B cell (primary cell): ENCODE data around the gene CSNK1A1. TPM values are rescaled to one million over a fixed set of nuclear protein-coding genes. Genes with fewer than 3 reads are reported as not detected.

Experiments used
- ATAC-seq: fragments of 200-7000 bp; cut with Tn5 transposase; one replicate; pipeline ENCODE4 v1.10.0; 2021; ENCODE audit warnings: low read depth, mild to moderate bottlenecking, moderate number of reproducible peaks, moderate library complexity
- CTCF ChIA-PET: fragments of 350-600 bp; sonication (Branson Sonifier 250); formaldehyde crosslinking; loops from one replicate; lab custom pipeline; 2021; ENCODE audit warnings: antibody characterized with exemption, inconsistent platforms; lab: Charles Lee
- POLR2A ChIA-PET: fragments of 350-600 bp; sonication (Branson Sonifier 250); formaldehyde crosslinking; loops from one replicate; lab custom pipeline; 2021; ENCODE audit warnings: antibody characterized with exemption; lab: Charles Lee
- DNase-seq: peaks from one replicate; pipeline ENCODE4 v3.0.0; 2013
- H2AFZ ChIP-seq: 2 replicates; pipeline ENCODE4 v1.6.1; 2012; ENCODE audit warnings: mild to moderate bottlenecking, low read depth, low read length; ENCODE audit not compliant: insufficient read depth, poor library complexity, severe bottlenecking
- H3K27ac ChIP-seq, 2 donors: 1 replicate in 1 of 2; 2 replicates in 1 of 2; pipeline ENCODE4 v1.5.1; 2012 to 2013; ENCODE audit warnings: low read length in 2 of 2, mild to moderate bottlenecking in 2 of 2, moderate library complexity in 1 of 2
- H3K27me3 ChIP-seq, 4 experiments: fragments of 200-600 bp in 1 of 4; sonication (generic) in 1 of 4; replicated peaks in 1 of 4; 1 replicate in 2 of 4; 2 replicates in 2 of 4; pipeline versions ENCODE4 v1.6.1 to v1.7.0; 2013 to 2016; ENCODE audit warnings: low read length in 3 of 4, mild to moderate bottlenecking in 2 of 4, mixed read lengths in 1 of 4, moderate library complexity in 1 of 4; ENCODE audit not compliant: insufficient read depth in 4 of 4, control insufficient read depth in 3 of 4; ENCODE audit errors: control extremely low read depth in 1 of 4
- H3K36me3 ChIP-seq, 2 experiments: replicated peaks in 1 of 2; 1 replicate in 1 of 2; 2 replicates in 1 of 2; pipeline versions ENCODE4 v1.6.1 to v1.7.1; 2013; ENCODE audit warnings: low read length in 1 of 2; ENCODE audit not compliant: insufficient read depth in 2 of 2, control insufficient read depth in 1 of 2; ENCODE audit errors: control extremely low read depth in 1 of 2, extremely low read depth in 1 of 2
- H3K4me1 ChIP-seq, 2 donors: fragments of 200-600 bp in 1 of 2; sonication (generic) in 1 of 2; 1 replicate in 1 of 2; 2 replicates in 1 of 2; pipeline versions ENCODE4 v1.5.1 to v1.6.1; 2013 to 2017; ENCODE audit warnings: low read length in 2 of 2; ENCODE audit not compliant: control insufficient read depth in 2 of 2, insufficient read depth in 2 of 2
- H3K4me2 ChIP-seq: replicated peaks from 2 replicates; pipeline ENCODE3; 2012; ENCODE audit warnings: mild to moderate bottlenecking, low read depth, low read length; ENCODE audit not compliant: poor library complexity, severe bottlenecking
- H3K4me3 ChIP-seq, 5 experiments: fragments of 200-600 bp in 1 of 5; sonication (generic) in 1 of 5; 1 replicate in 3 of 5; 2 replicates in 2 of 5; pipeline versions ENCODE4 v1.5.1 to v1.7.0; 2011 to 2016; ENCODE audit warnings: low read length in 4 of 5, mild to moderate bottlenecking in 4 of 5, low read depth in 2 of 5, control low read depth in 1 of 5, moderate library complexity in 1 of 5; ENCODE audit not compliant: insufficient read depth in 1 of 5; ENCODE audit errors: control extremely low read depth in 1 of 5, extremely low read depth in 1 of 5
- H3K79me2 ChIP-seq: fragments of 200-600 bp; sonication (generic); one replicate; pipeline ENCODE4 v1.6.0; 2016; ENCODE audit warnings: low read length; ENCODE audit not compliant: control insufficient read depth, insufficient read depth
- H3K9ac ChIP-seq: fragments of 200-600 bp; sonication (generic); 2 replicates; pipeline ENCODE4 v1.6.1; 2017; ENCODE audit warnings: mild to moderate bottlenecking, low read length, moderate library complexity
- H3K9me3 ChIP-seq, 3 donors: one replicate each; pipeline versions ENCODE4 v1.6.1 to v1.7.1; 2013; ENCODE audit warnings: low read length in 2 of 3; ENCODE audit not compliant: control insufficient read depth in 2 of 3, insufficient read depth in 1 of 3; ENCODE audit errors: control extremely low read depth in 1 of 3
- H4K20me1 ChIP-seq: 2 replicates; pipeline ENCODE4 v1.6.0; 2012; ENCODE audit warnings: mild to moderate bottlenecking, low read length; ENCODE audit not compliant: insufficient read depth, control insufficient read depth, poor library complexity, severe bottlenecking
- H3K27ac Mint-ChIP-seq: one replicate; pipeline ENCODE4 v1.8.0; 2021; ENCODE audit warnings: mixed read lengths
- H3K27me3 Mint-ChIP-seq: one replicate; pipeline ENCODE4 v1.8.0; 2021; ENCODE audit warnings: mixed read lengths
- H3K4me1 Mint-ChIP-seq: one replicate; pipeline ENCODE4 v1.8.0; 2021; ENCODE audit warnings: mixed read lengths
- H3K4me3 Mint-ChIP-seq: one replicate; pipeline ENCODE4 v1.8.0; 2021; ENCODE audit warnings: mixed read lengths
- H3K9me3 Mint-ChIP-seq: one replicate; pipeline ENCODE4 v1.8.0; 2022; ENCODE audit warnings: mixed read lengths; ENCODE audit not compliant: insufficient read depth
- CTCF ChIP-seq: fragments of 200-600 bp; IDR thresholded peaks from one replicate; pipeline ENCODE4 v1.8.0; 2022; ENCODE audit warnings: antibody characterized with exemption, mild to moderate bottlenecking
- EZH2 ChIP-seq: IDR thresholded peaks from 2 replicates; pipeline ENCODE4 v1.6.1; 2012; ENCODE audit warnings: borderline replicate concordance, low read depth, mild to moderate bottlenecking, moderate library complexity, low read length; ENCODE audit not compliant: insufficient read depth, poor library complexity, severe bottlenecking
- whole genome bisulfite sequencing: methylation state at CpG from one replicate; pipeline ENCODE4 v1.1.5; 2013; ENCODE audit warnings: missing lambda C conversion rate; ENCODE audit not compliant: insufficient coverage; 5-methylcytosine and 5-hydroxymethylcytosine counted together
- intact Hi-C: fragments of 100-400 bp; cut with micrococcal nuclease; formaldehyde crosslinking; loops from one replicate; pipeline ENCODE4 v1.10.0; 2022
- polyA plus RNA-seq: library from polyadenylated mRNA; depleted of rRNA; stranded (reverse); fragments of >200 nt; gene quantifications from 2 replicates; pipeline ENCODE4 v1.2.3, GENCODE V29; 2012
- total RNA-seq, 2 donors: library from RNA; stranded (reverse); fragments of 120-200 nt in 1 of 2; gene quantifications; 1 replicate in 1 of 2; 2 replicates in 1 of 2; pipeline versions ENCODE4 v1.2.3 to v1.2.4, GENCODE V29; 2013 to 2022

The CSNK1A1 gene
- total and polyA plus RNA-seq, 2 donors (not counting 1 experiment from before 2014, with no cell fraction given) = 45.9 to 168 TPM

- no peak for ATAC-seq
- no peak overlapping the region for H3K27ac Mint-ChIP-seq
- POLR2A ChIA-PET = no interaction called here
Measured at GRCh38 chr5:149470942-149471341, 80.3 kb downstream of the CSNK1A1 start.

GRCh38 chr5:149466457-149466972, 84.7 kb downstream of the CSNK1A1 start:
- WGBS = 84% methylated on average over 17 of the region's 17 CpGs

More at GRCh38 chr5:149470942-149471341, 80.3 kb downstream of the CSNK1A1 start:
- Mint-ChIP-seq H3K9me3 (no peaks in the 10 kb centered on the region), H3K27me3 (peaks cover 4% of the 10 kb centered on the region), H3K4me3 (no peak overlapping the region), H3K4me1 (no peaks in the 10 kb centered on the region)
- no peaks in the 10 kb centered on the region for H3K4me1 ChIP-seq
- H3K27me3 ChIP-seq = peaks cover 0 to 4% (median 0%) of the 10 kb centered on the region in 4 experiments
- CTCF ChIA-PET = no interaction called here
- H3K79me2 ChIP-seq = no peaks in the 10 kb centered on the region
- peaks cover 0 to 3% (median 0%) of the 10 kb centered on the region in 3 donors for H3K9me3 ChIP-seq
- H4K20me1 ChIP-seq = no peaks in the 10 kb centered on the region
- no peak overlapping the region for H3K4me3 ChIP-seq
- H3K4me2 ChIP-seq = no peak overlapping the region
- TF ChIP-seq EZH2 (no peak), CTCF (no peak)
- H3K27ac ChIP-seq = no peak overlapping the region
- H3K9ac ChIP-seq = no peak overlapping the region
- H2AFZ ChIP-seq = no peak overlapping the region
- no peak for DNase-seq
- intact Hi-C loops = no loop called here
- 96% methylated on average over 6 of the region's 6 CpGs for WGBS
- H3K36me3 ChIP-seq = no peaks in the 10 kb centered on the region

More at GRCh38 chr5:149466457-149466972, 84.7 kb downstream of the CSNK1A1 start:
- H3K36me3 ChIP-seq = no peaks in the 10 kb centered on the region
- no peak overlapping the region for H3K27ac Mint-ChIP-seq
- H3K9ac ChIP-seq = no peak overlapping the region
- H3K27me3 ChIP-seq = peaks cover 0 to 4% (median 0%) of the 10 kb centered on the region in 4 experiments
- TF ChIP-seq EZH2 (no peak), CTCF (no peak)
- no peak overlapping the region for H2AFZ ChIP-seq
- no peaks in the 10 kb centered on the region for H3K4me1 ChIP-seq
- no peak overlapping the region for H3K4me3 ChIP-seq
- CTCF ChIA-PET = interaction anchor here (0.6 kb wide), 1 partner anchor 21 kb away, joined by 3 read pairs; no protein-coding TSS in a partner anchor
- H3K4me2 ChIP-seq = no peak overlapping the region
- no peak overlapping the region for H3K27ac ChIP-seq
- H3K27me3 Mint-ChIP-seq = no peaks in the 10 kb centered on the region
- H3K79me2 ChIP-seq = no peaks in the 10 kb centered on the region
- no peak overlapping the region for H3K4me3 Mint-ChIP-seq
- H3K9me3 Mint-ChIP-seq = no peaks in the 10 kb centered on the region
- no peak for ATAC-seq
- no peak for DNase-seq
- peaks cover 6% of the 10 kb centered on the region for H3K4me1 Mint-ChIP-seq
- POLR2A ChIA-PET = no interaction called here
- H4K20me1 ChIP-seq = no peaks in the 10 kb centered on the region
- H3K9me3 ChIP-seq = peaks cover 0 to 3% (median 0%) of the 10 kb centered on the region in 3 donors
- intact Hi-C loops = no loop called here
